ENCODE measurements around the gene COL6A6.

DNA sequence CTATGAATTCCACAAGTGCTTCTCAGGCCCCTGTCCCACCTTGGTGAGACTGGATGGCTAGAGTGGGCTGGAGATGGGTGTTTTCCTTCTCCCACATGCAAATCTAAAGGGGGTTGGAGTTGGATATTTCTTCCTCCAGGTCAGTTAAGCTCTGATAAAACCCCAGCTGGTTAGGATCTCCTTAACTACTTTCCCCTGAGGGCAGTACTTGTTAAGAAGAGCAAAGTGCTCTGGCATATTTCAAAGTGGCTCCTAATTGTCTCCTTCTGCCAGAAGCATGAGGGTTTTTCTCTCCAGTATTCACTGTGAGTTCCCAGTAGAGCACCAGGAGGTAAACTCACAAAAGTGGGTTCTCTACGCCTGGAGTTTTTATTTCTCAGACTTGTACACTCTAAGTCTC, 31.4 kb downstream of the COL6A6 start:
- TF ChIP-seq, protein P1, sequence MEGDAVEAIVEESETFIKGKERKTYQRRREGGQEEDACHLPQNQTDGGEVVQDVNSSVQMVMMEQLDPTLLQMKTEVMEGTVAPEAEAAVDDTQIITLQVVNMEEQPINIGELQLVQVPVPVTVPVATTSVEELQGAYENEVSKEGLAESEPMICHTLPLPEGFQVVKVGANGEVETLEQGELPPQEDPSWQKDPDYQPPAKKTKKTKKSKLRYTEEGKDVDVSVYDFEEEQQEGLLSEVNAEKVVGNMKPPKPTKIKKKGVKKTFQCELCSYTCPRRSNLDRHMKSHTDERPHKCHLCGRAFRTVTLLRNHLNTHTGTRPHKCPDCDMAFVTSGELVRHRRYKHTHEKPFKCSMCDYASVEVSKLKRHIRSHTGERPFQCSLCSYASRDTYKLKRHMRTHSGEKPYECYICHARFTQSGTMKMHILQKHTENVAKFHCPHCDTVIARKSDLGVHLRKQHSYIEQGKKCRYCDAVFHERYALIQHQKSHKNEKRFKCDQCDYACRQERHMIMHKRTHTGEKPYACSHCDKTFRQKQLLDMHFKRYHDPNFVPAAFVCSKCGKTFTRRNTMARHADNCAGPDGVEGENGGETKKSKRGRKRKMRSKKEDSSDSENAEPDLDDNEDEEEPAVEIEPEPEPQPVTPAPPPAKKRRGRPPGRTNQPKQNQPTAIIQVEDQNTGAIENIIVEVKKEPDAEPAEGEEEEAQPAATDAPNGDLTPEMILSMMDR (IDR thresholded peaks at IDR 0.05), result no peak
- TF ChIP-seq POLR2A (IDR thresholded peaks at IDR 0.05), result no peak
